Dermis microvascular lymphatic vessel endothelial cell (primary cell): Measurements from ENCODE around the gene LCLAT1. TPM values are rescaled to one million over a fixed set of nuclear protein-coding genes. Genes with fewer than 3 reads are reported as not detected.
A peak's percentile ranks its signal among the peaks of the same experiment; 100 is the strongest.

Experiments
- DNase-seq, 2 donors: peaks; one replicate each; pipeline versions ENCODE4 v3.0.0 to v3.0.0-alpha.2; 2010; ENCODE audit warnings: low read depth in 2 of 2
- total RNA-seq: library from RNA; depleted of rRNA; stranded (reverse); fragments of >200 nt; gene quantifications from 2 replicates; pipeline ENCODE4 v1.2.1, GENCODE V29; 2014

LCLAT1 gene
- total RNA-seq, result 10.1 and 12.8 TPM in 2 replicates

GRCh38 chr2:30447149-30448045 lies at the start of gene LCLAT1:
Gene LCLAT1 (plus strand): TSS chr2:30447246. CDS start chr2:30525591, 78,345 bp downstream.
- peak; percentile 63 to 82 for DNase-seq

GRCh38 chr2:30398084-30398873 lies 48.8 kb upstream of the LCLAT1 start:
- no peak for DNase-seq

- no peak for DNase-seq
These were observed 46.7 kb upstream of the LCLAT1 start for GRCh38 chr2:30400151-30400954.

GRCh38 chr2:30402441-30403182 lies 44.4 kb upstream of the LCLAT1 start:
- no peak for DNase-seq

GRCh38 chr2:30403592-30404312 lies 43.3 kb upstream of the LCLAT1 start:
- DNase-seq, result no peak

- no peak for DNase-seq
These were observed 42.5 kb upstream of the LCLAT1 start for GRCh38 chr2:30404319-30405259.

GRCh38 chr2:30405260-30405605 lies 41.8 kb upstream of the LCLAT1 start:
- DNase-seq, result no peak

- DNase-seq, result no peak
These were observed 40.2 kb upstream of the LCLAT1 start for GRCh38 chr2:30406853-30407252.

- DNase-seq, result peak in 1 of 2 donors; percentile 9
These were observed 38.1 kb upstream of the LCLAT1 start for GRCh38 chr2:30408961-30409387.

- peak in 1 of 2 donors; percentile 72 for DNase-seq
These were observed 36.8 kb upstream of the LCLAT1 start for GRCh38 chr2:30410217-30410616.

GRCh38 chr2:30412047-30412683 lies 34.9 kb upstream of the LCLAT1 start:
- no peak for DNase-seq

GRCh38 chr2:30412684-30413570 lies 34.1 kb upstream of the LCLAT1 start:
- no peak for DNase-seq

- no peak for DNase-seq
These were observed 32.1 kb upstream of the LCLAT1 start for GRCh38 chr2:30414961-30415360.

- no peak for DNase-seq
These were observed 29.8 kb upstream of the LCLAT1 start for GRCh38 chr2:30417253-30417652.

- DNase-seq, result no peak
These were observed 25.9 kb upstream of the LCLAT1 start for GRCh38 chr2:30421026-30421603.

GRCh38 chr2:30421604-30422443 lies 25.2 kb upstream of the LCLAT1 start:
- peak in 1 of 2 donors; percentile 12 for DNase-seq
